Suprapubic skin (tissue), 3 donors: Measurements from ENCODE around the gene DDX23.

Source experiments
- CTCF ChIP-seq, 2 donors: fragments of 200-600 bp in 1 of 2; fragments of 450-650 bp in 1 of 2; sonication (generic) in 1 of 2; IDR thresholded peaks; one replicate each; pipeline ENCODE4 v1.5.1; 2016 to 2019; ENCODE audit warnings: antibody characterized with exemption in 2 of 2, mild to moderate bottlenecking in 1 of 2, moderate library complexity in 1 of 2
- POLR2A ChIP-seq, 2 donors: fragments of 450-650 bp; IDR thresholded peaks; one replicate each; pipeline ENCODE4 v1.6.1; 2017; ENCODE audit warnings: antibody characterized with exemption in 2 of 2, mild to moderate bottlenecking in 2 of 2, moderate library complexity in 2 of 2

DNA sequence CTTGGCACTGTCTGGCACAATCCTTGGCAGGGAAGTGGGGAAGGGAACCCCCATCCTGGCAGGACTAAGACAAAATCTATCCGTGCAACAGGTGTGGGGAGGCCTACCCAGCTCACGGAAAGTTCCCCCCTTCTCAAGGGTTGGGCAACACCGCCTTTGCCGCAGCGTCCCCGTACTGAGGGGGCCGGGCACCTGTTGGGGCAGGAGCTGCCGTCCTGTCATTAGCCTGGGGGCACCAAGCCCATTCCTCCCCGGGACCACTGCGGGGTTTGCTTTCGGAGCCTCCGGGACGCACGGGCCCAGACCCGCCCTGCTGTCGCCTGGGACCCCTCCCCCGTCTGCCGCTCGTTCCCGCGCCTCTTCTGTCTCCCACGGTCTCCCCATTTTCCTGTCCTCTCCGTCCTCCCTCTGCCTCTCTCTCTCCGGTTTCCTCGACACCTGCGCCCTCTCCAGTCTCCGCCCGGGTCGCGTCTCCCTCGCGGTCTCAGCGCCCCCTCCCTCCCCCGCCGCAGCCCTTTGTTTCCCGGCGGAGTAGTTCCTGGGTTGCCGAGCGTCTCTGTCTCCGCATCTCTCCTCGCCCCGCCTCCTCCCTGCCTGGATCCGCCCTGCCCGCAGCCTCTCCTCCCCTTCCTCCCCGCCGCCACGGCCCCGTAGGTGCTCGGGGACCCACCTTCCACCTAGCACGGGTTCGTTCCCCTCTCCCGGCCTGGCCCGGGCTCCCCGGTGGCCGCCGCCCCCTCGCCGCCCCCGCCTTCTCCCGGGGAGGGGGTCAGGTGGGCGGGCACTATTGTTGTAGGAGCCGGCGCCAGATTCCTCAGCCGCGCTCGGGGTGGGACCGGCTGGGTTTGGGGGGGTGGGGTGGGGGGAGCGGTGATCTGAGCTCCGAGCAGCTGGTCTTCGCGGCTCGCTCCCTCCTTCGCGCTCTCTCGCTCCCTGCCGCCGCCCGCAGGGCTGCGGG is 33.8 kb downstream of the DDX23 start, which contains the start of gene CACNB3:
- no peak for TF ChIP-seq CTCF (IDR thresholded peaks at IDR 0.05)
- TF ChIP-seq POLR2A (IDR thresholded peaks at IDR 0.05): no peak
